A549 (cell line): Measurements from ENCODE around the gene DDB1. TPM values are rescaled to one million over a fixed set of nuclear protein-coding genes. Genes with fewer than 3 reads are reported as not detected.
A peak's percentile ranks its signal among the peaks of the same experiment; 100 is the strongest.

Source experiments
- ATAC-seq, 2 experiments: fragments of 200-7000 bp in 1 of 2; fragments of >200 bp in 1 of 2; cut with Nextera tagmentation in 1 of 2; cut with Tn5 transposase in 1 of 2; 3 replicates each; pipeline versions ENCODE4 v1.8.0 to v1.9.1; 2018 to 2020; ENCODE audit warnings: mild to moderate bottlenecking in 1 of 2, moderate library complexity in 1 of 2
- CTCF ChIA-PET: fragments of 300-600 bp; sonication (Branson Sonifier 250); formaldehyde crosslinking; extraction: SDS; loops from one replicate; lab custom pipeline; 2021; ENCODE audit warnings: antibody characterized with exemption, inconsistent platforms; lab: Yijun Ruan, JAX
- POLR2A ChIA-PET: fragments of 350-600 bp; formaldehyde crosslinking; extraction: SDS; loops from one replicate; lab custom pipeline; 2021; ENCODE audit warnings: antibody characterized with exemption, inconsistent platforms; lab: Yijun Ruan, JAX
- DNase-seq, 2 experiments: peaks; one replicate each; pipeline versions ENCODE4 v3.0.0 to v3.0.0-alpha.2; 2011 to 2016; ENCODE audit warnings: low read depth in 1 of 2, low spot score in 1 of 2
- FAIRE-seq: peaks from 2 replicates; lab custom pipeline; 2011; peaks lifted over from hg19 to GRCh38; lab: Jason Lieb, UNC
- H3K27ac ChIP-seq, 2 experiments: fragments of >200 bp; sonication (Bioruptor Twin); formaldehyde crosslinking; 3 replicates each; pipeline ENCODE4 v1.5.1; 2016 to 2017
- H3K4me1 ChIP-seq: fragments of >200 bp; sonication (Bioruptor Twin); formaldehyde crosslinking; 3 replicates; pipeline ENCODE4 v1.6.1; 2016
- H3K4me2 ChIP-seq: fragments of >200 bp; sonication (Bioruptor Twin); formaldehyde crosslinking; 3 replicates; pipeline ENCODE4 v1.6.1; 2016
- H3K4me3 ChIP-seq: fragments of >200 bp; sonication (Bioruptor Twin); formaldehyde crosslinking; 3 replicates; pipeline ENCODE4 v1.5.1; 2016
- H3K9me3 ChIP-seq: fragments of >200 bp; sonication (Bioruptor Twin); formaldehyde crosslinking; 3 replicates; pipeline ENCODE4 v1.6.1; 2016
- ATOH8 ChIP-seq: fragments of 250-450 bp; sonication (Bioruptor Pico); IDR thresholded peaks from 2 replicates; pipeline ENCODE4 v1.5.0; 2020; ENCODE audit warnings: low read depth, mild to moderate bottlenecking, moderate library complexity
- BCL3 ChIP-seq: fragments of >200 bp; sonication (Bioruptor Twin); formaldehyde crosslinking; IDR thresholded peaks from 3 replicates; pipeline ENCODE4 v1.6.1; 2016
- CBX8 ChIP-seq: fragments of 200-600 bp; sonication (generic); IDR thresholded peaks from 2 replicates; pipeline ENCODE4 v1.6.1; 2016
- CHD2 ChIP-seq: fragments of 150-350 bp; IDR thresholded peaks from 2 replicates; pipeline ENCODE4 v1.6.1; 2014; ENCODE audit warnings: low read length; ENCODE audit not compliant: partially characterized antibody
- CHD4 ChIP-seq: fragments of 200-600 bp; sonication (generic); IDR thresholded peaks from 2 replicates; pipeline ENCODE4 v1.6.1; 2016; ENCODE audit warnings: antibody characterized with exemption, mild to moderate bottlenecking, borderline replicate concordance
- ELK1 ChIP-seq: fragments of 150-350 bp; IDR thresholded peaks from 2 replicates; pipeline ENCODE4 v1.6.1; 2014; ENCODE audit warnings: low read depth, mild to moderate bottlenecking, low read length
- EP300 ChIP-seq, 2 experiments: fragments of >200 bp; sonication (Bioruptor Twin); formaldehyde crosslinking; IDR thresholded peaks; 2 replicates in 1 of 2; 3 replicates in 1 of 2; pipeline ENCODE4 v1.6.1; 2016 to 2017
- GATA3 ChIP-seq: IDR thresholded peaks from 2 replicates; pipeline ENCODE4 v1.6.1; 2012; ENCODE audit warnings: borderline replicate concordance
- HOXB13 ChIP-seq: fragments of 250-450 bp; sonication (Bioruptor Pico); IDR thresholded peaks from 2 replicates; pipeline ENCODE4 v1.5.0; 2020; ENCODE audit warnings: low read depth, mild to moderate bottlenecking, moderate library complexity
- HOXB5 ChIP-seq: fragments of 250-450 bp; sonication (Bioruptor Pico); IDR thresholded peaks from 2 replicates; pipeline ENCODE4 v1.5.0; 2020; ENCODE audit warnings: mild to moderate bottlenecking, moderate library complexity
- KDM5A ChIP-seq: fragments of 200-600 bp; sonication (generic); IDR thresholded peaks from 2 replicates; pipeline ENCODE4 v1.6.1; 2016; ENCODE audit warnings: antibody characterized with exemption, mild to moderate bottlenecking
- NPAS2 ChIP-seq: fragments of 250-450 bp; sonication (Bioruptor Pico); IDR thresholded peaks from 2 replicates; pipeline ENCODE4 v1.8.0; 2022; ENCODE audit warnings: mild to moderate bottlenecking, moderate library complexity, borderline replicate concordance
- REST ChIP-seq: fragments of 200-600 bp; sonication (generic); IDR thresholded peaks from 2 replicates; pipeline ENCODE4 v1.6.1; 2016; ENCODE audit warnings: antibody characterized with exemption, mild to moderate bottlenecking, moderate library complexity
- SMC3 ChIP-seq: fragments of >200 bp; sonication (Bioruptor Twin); formaldehyde crosslinking; IDR thresholded peaks from 3 replicates; pipeline ENCODE4 v1.6.1; 2018; ENCODE audit warnings: inconsistent platforms
- USF2 ChIP-seq: fragments of 450-650 bp; IDR thresholded peaks from 2 replicates; pipeline ENCODE4 v1.6.1; 2014; ENCODE audit warnings: antibody characterized with exemption
- ZFP36 ChIP-seq: fragments of 450-650 bp; IDR thresholded peaks from 2 replicates; pipeline ENCODE4 v1.6.1; 2014; ENCODE audit warnings: borderline replicate concordance; ENCODE audit not compliant: partially characterized antibody
- ZNF302 ChIP-seq: fragments of 250-450 bp; sonication (Bioruptor Pico); IDR thresholded peaks from 2 replicates; pipeline ENCODE4 v1.9.0; 2021; ENCODE audit warnings: inconsistent platforms, mild to moderate bottlenecking, moderate library complexity
- ZSCAN20 ChIP-seq: fragments of 250-450 bp; sonication (Bioruptor Pico); IDR thresholded peaks from 2 replicates; pipeline ENCODE4 v1.8.0; 2022; ENCODE audit warnings: mild to moderate bottlenecking, moderate library complexity
- WGBS: methylation state at CpG from one replicate; pipeline ENCODE4 v1.1.6; 2017; ENCODE audit errors: missing lambda C conversion rate; 5-methylcytosine and 5-hydroxymethylcytosine counted together
- polyA plus RNA-seq, 4 experiments: library from polyadenylated mRNA; depleted of rRNA in 3 of 4; stranded (reverse); fragments of >200 nt; fragmentation: RNase III in 1 of 4; extraction: RNeasy Plus Mini Kit Qiagen cat#74134 plus additional on column Dnase treatment in 1 of 4; gene quantifications; 2 replicates in 3 of 4; 3 replicates in 1 of 4; pipeline ENCODE4 v1.2.3, GENCODE V29; 2011 to 2017

Gene DDB1
- polyA plus RNA-seq, 2 of the 4 experiments (the other 2 are of a cell fraction), result 149 to 222 TPM

- Histone ChIP-seq H3K4me3 (no peak overlapping the region), H3K27ac (0 out of 6 replicates have a peak overlapping the region, but pooled peaks of 1 of the 2 experiments have one; percentile 27), H3K9me3 (no peaks in the 10 kb centered on the region), H3K4me2 (no peak overlapping the region), H3K4me1 (peaks cover 15% of the 10 kb centered on the region)
- ChIA-PET POLR2A (no interaction called here), CTCF (interaction anchor here (1.7 to 6.8 kb wide), 2 partner anchors 13 to 27 kb away, joined by 6 to 35 read pairs; partner anchors contain the start of gene VWCE)
- DNase-seq (no peak), FAIRE-seq (no peak), ATAC-seq (no peak; a peak in 1 of 6 replicates)
- no peak for TF ChIP-seq REST
- TF ChIP-seq SMC3, result no peak
- no peak for TF ChIP-seq CHD2
- no peak for TF ChIP-seq HOXB13 (CRISPR knock-in tag)
- no peak for TF ChIP-seq KDM5A
- no peak for TF ChIP-seq CBX8
- no peak for TF ChIP-seq ZFP36
- TF ChIP-seq ZNF302 (CRISPR knock-in tag), result no peak
- no peak for TF ChIP-seq HOXB5 (CRISPR knock-in tag)
- TF ChIP-seq NPAS2 (CRISPR knock-in tag), result no peak
- TF ChIP-seq EP300 (IDR thresholded peaks at IDR 0.05), result no peak
- TF ChIP-seq CHD4, result no peak
- TF ChIP-seq GATA3, result no peak
- 57% methylated on average over 6 of the region's 6 CpGs for WGBS
Observed at GRCh38 chr11:61267437-61267841, 65.5 kb downstream of the DDB1 start.

- WGBS, result 43% methylated on average over 4 of the region's 4 CpGs
- H3K4me2 ChIP-seq, result peak overlapping the region; percentile 34; the same call in 1 of the 3 replicates
- CTCF ChIA-PET, result interaction anchor here (0.7 to 6.8 kb wide), 3 partner anchors 13 to 28 kb away, joined by 4 to 35 read pairs (median 6); partner anchors contain the start of gene VWCE
- POLR2A ChIA-PET, result interaction anchor here (1.0 kb wide), 1 partner anchor 28 kb away, joined by 3 read pairs; the partner anchor contains the start of gene VWCE
- TF ChIP-seq ELK1, result no peak
- no peak for TF ChIP-seq ZSCAN20 (CRISPR knock-in tag)
- TF ChIP-seq NPAS2 (CRISPR knock-in tag), result no peak
- TF ChIP-seq BCL3, result no peak
- no peak for TF ChIP-seq ATOH8 (CRISPR knock-in tag)
- TF ChIP-seq CHD2, result no peak
- TF ChIP-seq USF2, result no peak
- no peak overlapping the region for H3K27ac ChIP-seq
- FAIRE-seq (no peak), ATAC-seq (peak; percentile 27 to 37; a peak in 3 of 6 replicates), DNase-seq (peak in 1 of 2 experiments; percentile 40)
- peaks cover 15% of the 10 kb centered on the region for H3K4me1 ChIP-seq
- no peak overlapping the region for H3K4me3 ChIP-seq
- no peaks in the 10 kb centered on the region for H3K9me3 ChIP-seq
Observed at GRCh38 chr11:61266602-61267001, 66.3 kb downstream of the DDB1 start.
